Ishikawa (cell line): ENCODE measurements around the gene PNMA6F.

ENCODE experiments used
- CREB1 ChIP-seq: IDR thresholded peaks from 2 replicates; pipeline ENCODE4 v1.6.1; 2012; ENCODE audit warnings: low read depth
- EP300 ChIP-seq: IDR thresholded peaks from 2 replicates; pipeline ENCODE4 v1.6.1; 2012; ENCODE audit warnings: borderline replicate concordance
- MAX ChIP-seq: IDR thresholded peaks from 2 replicates; pipeline ENCODE4 v1.6.1; 2012
- TAF1 ChIP-seq: IDR thresholded peaks from 2 replicates; pipeline ENCODE4 v1.6.1; 2012; ENCODE audit warnings: low read depth, mild to moderate bottlenecking

GRCh38 chrX:153299855-153300254 lies 21.7 kb downstream of the PNMA6F start:
- TF ChIP-seq TAF1, result no peak
- TF ChIP-seq MAX, result no peak
- no peak for TF ChIP-seq CREB1
- no peak for TF ChIP-seq EP300
